GM18508 (cell line): ENCODE data around the gene GALNT8.

Experiments
- ATAC-seq: cut with Tn5 transposase; IDR thresholded peaks from one replicate; pipeline ENCODE4 v1.9.1; 2021; ENCODE audit warnings: moderate number of reproducible peaks; ENCODE audit not compliant: insufficient read depth, unreplicated experiment

Gene GALNT8

GRCh38 chr12:4791497-4791896 is 71.3 kb downstream of the GALNT8 start:
- ATAC-seq, result no peak

- ATAC-seq, result no peak
Measured at GRCh38 chr12:4794491-4794890, 74.3 kb downstream of the GALNT8 start.

GRCh38 chr12:4796216-4796615 is 76.0 kb downstream of the GALNT8 start:
- no peak for ATAC-seq

GRCh38 chr12:4796694-4797482 is 76.7 kb downstream of the GALNT8 start:
- no peak for ATAC-seq

- ATAC-seq, result no peak
Measured at GRCh38 chr12:4800555-4800954, 80.4 kb downstream of the GALNT8 start.

GRCh38 chr12:4802841-4803240 is 82.6 kb downstream of the GALNT8 start:
- no peak for ATAC-seq

GRCh38 chr12:4806439-4807115 is 86.4 kb downstream of the GALNT8 start:
- no peak for ATAC-seq

- ATAC-seq, result no peak
Measured at GRCh38 chr12:4807116-4807783, 87.0 kb downstream of the GALNT8 start.

- no peak for ATAC-seq
Measured at GRCh38 chr12:4807813-4808212, 87.6 kb downstream of the GALNT8 start.

- no peak for ATAC-seq
Measured at GRCh38 chr12:4809013-4809448, 88.8 kb downstream of the GALNT8 start.

- ATAC-seq, result no peak
Measured at GRCh38 chr12:4809449-4810218, 89.4 kb downstream of the GALNT8 start.

- ATAC-seq, result no peak
Measured at GRCh38 chr12:4810219-4810671, 90.0 kb downstream of the GALNT8 start.

- no peak for ATAC-seq
Measured at GRCh38 chr12:4812624-4813327, 92.6 kb downstream of the GALNT8 start.

- ATAC-seq, result no peak
Measured at GRCh38 chr12:4813741-4814140, 93.5 kb downstream of the GALNT8 start.

GRCh38 chr12:4814485-4814884 is 94.3 kb downstream of the GALNT8 start:
- no peak for ATAC-seq

GRCh38 chr12:4816744-4817525 is 96.7 kb downstream of the GALNT8 start:
- no peak for ATAC-seq

GRCh38 chr12:4817880-4818279 is 97.7 kb downstream of the GALNT8 start:
- no peak for ATAC-seq

GRCh38 chr12:4819654-4820053 is 99.5 kb downstream of the GALNT8 start:
- no peak for ATAC-seq

- no peak for ATAC-seq
Measured at GRCh38 chr12:4820971-4821370, 100.8 kb downstream of the GALNT8 start.
